NCI-H345 treated with DMSO at 0.1 percent for 48 hours (cell line): ENCODE measurements around the gene TMEM254.
A peak's percentile ranks its signal among the peaks of the same experiment; 100 is the strongest.
"Not testable (repeated sequence)": the region's sequence is repeated elsewhere in the genome, so short reads cannot be mapped to it uniquely, and the experiment has no call there.

Source experiments
- DNase-seq: peaks from one replicate; lab custom pipeline; 2025; ENCODE audit not compliant: unreplicated experiment; lab: John Stamatoyannopoulos, UW

TMEM254 gene

GRCh38 chr10:80078448-80079311 is at the start of gene TMEM254:
TSS of gene TMEM254 (plus strand) at chr10:80078665. CDS start at chr10:80078700, 35 bp downstream.
- peak; percentile 52 for DNase-seq

GRCh38 chr10:80029205-80029604 is 49.3 kb upstream of the TMEM254 start:
- DNase-seq = not testable (repeated sequence)

GRCh38 chr10:80029865-80030264 is 48.6 kb upstream of the TMEM254 start:
- DNase-seq = not testable (repeated sequence)

GRCh38 chr10:80032503-80032902 is 46.0 kb upstream of the TMEM254 start:
- no peak for DNase-seq

GRCh38 chr10:80034766-80035165 is 43.7 kb upstream of the TMEM254 start:
- DNase-seq = not testable (repeated sequence)

- DNase-seq = not testable (repeated sequence)
Observed at GRCh38 chr10:80035430-80035829, 43.0 kb upstream of the TMEM254 start.

GRCh38 chr10:80036921-80037500 is 41.5 kb upstream of the TMEM254 start:
- DNase-seq = not testable (repeated sequence)

- not testable (repeated sequence) for DNase-seq
Observed at GRCh38 chr10:80038226-80038625, 40.2 kb upstream of the TMEM254 start.

- DNase-seq = no peak
Observed at GRCh38 chr10:80041162-80041561, 37.3 kb upstream of the TMEM254 start.

- DNase-seq = not testable (repeated sequence)
Observed at GRCh38 chr10:80044935-80045334, 33.5 kb upstream of the TMEM254 start.

GRCh38 chr10:80046629-80047441 is 31.6 kb upstream of the TMEM254 start:
- peak; percentile 21 for DNase-seq

- DNase-seq = no peak
Observed at GRCh38 chr10:80050752-80051151, 27.7 kb upstream of the TMEM254 start.

GRCh38 chr10:80051993-80052392 is 26.5 kb upstream of the TMEM254 start:
- no peak for DNase-seq

- DNase-seq = no peak
Observed at GRCh38 chr10:80055760-80056159, 22.7 kb upstream of the TMEM254 start.

GRCh38 chr10:80057171-80057570 is 21.3 kb upstream of the TMEM254 start:
- no peak for DNase-seq

GRCh38 chr10:80064120-80064886 is 14.2 kb upstream of the TMEM254 start:
- DNase-seq = no peak

GRCh38 chr10:80066809-80067208 is 11.7 kb upstream of the TMEM254 start:
- DNase-seq = no peak

- not testable (repeated sequence) for DNase-seq
Observed at GRCh38 chr10:80067821-80068220, 10.6 kb upstream of the TMEM254 start.

- no peak for DNase-seq
Observed at GRCh38 chr10:80068270-80068669, 10.2 kb upstream of the TMEM254 start.

GRCh38 chr10:80070057-80070456 is 8.4 kb upstream of the TMEM254 start:
- DNase-seq = no peak

- DNase-seq = no peak
Observed at GRCh38 chr10:80072584-80072983, 5.9 kb upstream of the TMEM254 start.
